DMS153 treated with DMSO at 0.1 percent for 48 hours (cell line): ENCODE measurements around the gene SLC25A47.
"Not testable (repeated sequence)": the region's sequence is repeated elsewhere in the genome, so short reads cannot be mapped to it uniquely, and the experiment has no call there.

Source experiments
- DNase-seq: peaks from one replicate; lab custom pipeline; 2025; ENCODE audit not compliant: unreplicated experiment; lab: John Stamatoyannopoulos, UW

The SLC25A47 gene, protein sequence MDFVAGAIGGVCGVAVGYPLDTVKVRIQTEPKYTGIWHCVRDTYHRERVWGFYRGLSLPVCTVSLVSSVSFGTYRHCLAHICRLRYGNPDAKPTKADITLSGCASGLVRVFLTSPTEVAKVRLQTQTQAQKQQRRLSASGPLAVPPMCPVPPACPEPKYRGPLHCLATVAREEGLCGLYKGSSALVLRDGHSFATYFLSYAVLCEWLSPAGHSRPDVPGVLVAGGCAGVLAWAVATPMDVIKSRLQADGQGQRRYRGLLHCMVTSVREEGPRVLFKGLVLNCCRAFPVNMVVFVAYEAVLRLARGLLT

GRCh38 chr14:100323121-100323941 is at the start of gene SLC25A47:
TSS of gene SLC25A47 (plus strand) at chr14:100323339. CDS start at chr14:100323415, 76 bp downstream.
- no peak for DNase-seq

DNA sequence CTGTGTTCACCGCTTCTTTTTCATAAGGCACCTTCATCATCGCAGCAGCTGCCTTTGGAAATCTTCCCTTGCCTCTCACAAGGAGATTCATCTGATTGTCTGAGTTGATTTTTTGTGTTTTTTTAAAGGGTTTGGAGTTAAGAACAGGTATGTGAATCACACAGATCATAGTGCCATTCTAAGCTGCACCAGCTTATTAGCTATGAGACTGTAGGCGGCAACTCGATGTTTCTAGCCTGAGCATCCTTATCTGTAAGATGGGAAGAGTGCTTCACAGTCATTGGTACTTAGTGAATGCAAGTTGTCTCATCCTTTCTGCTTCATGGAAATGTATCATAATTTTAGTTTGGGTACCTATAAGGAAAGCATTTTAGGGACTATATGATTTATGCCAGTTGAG is 48.9 kb upstream of the SLC25A47 start:
- no peak for DNase-seq

DNA sequence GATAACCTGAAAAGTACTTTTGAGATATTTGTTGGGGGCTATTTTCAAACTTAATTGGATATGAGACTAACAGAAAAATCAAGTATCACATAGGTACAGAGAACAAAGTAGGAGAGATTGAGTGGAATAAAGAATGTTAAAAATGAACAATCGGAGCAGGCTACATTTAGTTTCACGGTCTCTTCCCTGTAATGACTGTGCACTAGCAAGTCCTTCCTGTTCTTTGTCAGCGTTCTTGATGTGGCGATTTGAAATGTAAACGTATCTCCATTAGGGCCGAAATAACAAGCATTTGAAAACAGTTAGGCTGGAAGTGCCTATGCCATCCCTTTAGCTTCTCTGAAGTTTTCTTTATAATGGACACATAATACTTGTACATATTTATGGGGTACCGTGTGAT is 47.9 kb upstream of the SLC25A47 start:
- no peak for DNase-seq

DNA sequence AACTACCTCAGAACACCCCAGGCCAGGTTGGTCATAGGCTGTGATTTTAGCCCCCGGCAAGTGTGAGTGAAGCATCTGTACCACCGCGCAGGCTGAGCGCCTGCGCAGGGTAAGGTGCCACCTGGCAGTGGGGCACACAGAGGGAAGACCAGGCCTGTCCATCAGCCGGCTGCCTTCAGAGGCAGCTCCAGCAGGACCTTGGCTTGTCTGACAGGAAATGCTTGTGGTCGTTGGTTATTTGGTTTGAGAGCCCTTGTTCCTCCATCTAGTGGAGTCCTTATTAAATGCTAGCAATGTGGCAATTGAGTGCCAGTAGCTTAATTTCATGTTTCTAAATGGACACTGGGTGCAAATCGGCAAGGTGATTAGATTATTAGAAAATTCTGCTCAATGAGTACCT is 44.4 kb upstream of the SLC25A47 start:
- no peak for DNase-seq

DNA sequence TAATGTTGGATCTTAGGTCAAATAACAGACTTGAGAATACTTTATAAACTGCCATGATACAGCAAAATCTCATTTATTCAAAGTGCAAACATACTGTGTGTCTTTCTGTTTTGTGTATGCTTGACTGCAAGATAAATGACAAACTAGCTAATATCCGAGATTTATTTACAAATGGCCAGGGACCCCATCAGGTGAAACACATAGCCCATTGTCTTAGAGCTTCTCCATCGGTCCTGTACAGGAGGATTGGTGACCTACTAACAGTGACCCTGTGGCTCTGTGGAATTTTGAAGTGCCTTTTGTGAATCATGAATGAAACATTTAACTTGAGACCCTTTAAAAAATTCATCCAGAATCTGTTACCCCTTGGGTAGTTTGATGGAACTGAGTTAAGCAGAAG is 44.0 kb upstream of the SLC25A47 start:
- DNase-seq: no peak

DNA sequence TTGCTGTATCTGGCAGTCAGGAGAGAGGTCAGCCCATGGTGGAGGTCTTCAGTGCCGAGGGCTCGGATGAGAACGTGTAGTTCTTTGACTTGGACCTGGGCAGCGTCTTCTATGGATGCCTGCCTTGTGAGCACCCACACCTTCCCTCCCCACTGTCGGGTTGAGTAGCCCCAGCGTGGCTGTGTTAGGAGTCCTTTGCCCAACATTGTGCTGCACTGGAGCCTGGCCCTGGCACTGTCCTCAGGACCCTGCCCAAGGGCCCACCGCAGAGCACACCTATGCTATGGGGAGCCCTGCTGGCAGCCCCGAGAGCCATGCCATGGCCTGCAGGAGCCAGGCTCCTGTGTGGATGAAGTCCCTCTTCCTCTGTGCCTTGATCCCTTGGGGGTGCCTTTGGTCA is 43.6 kb upstream of the SLC25A47 start:
- DNase-seq: no peak

DNA sequence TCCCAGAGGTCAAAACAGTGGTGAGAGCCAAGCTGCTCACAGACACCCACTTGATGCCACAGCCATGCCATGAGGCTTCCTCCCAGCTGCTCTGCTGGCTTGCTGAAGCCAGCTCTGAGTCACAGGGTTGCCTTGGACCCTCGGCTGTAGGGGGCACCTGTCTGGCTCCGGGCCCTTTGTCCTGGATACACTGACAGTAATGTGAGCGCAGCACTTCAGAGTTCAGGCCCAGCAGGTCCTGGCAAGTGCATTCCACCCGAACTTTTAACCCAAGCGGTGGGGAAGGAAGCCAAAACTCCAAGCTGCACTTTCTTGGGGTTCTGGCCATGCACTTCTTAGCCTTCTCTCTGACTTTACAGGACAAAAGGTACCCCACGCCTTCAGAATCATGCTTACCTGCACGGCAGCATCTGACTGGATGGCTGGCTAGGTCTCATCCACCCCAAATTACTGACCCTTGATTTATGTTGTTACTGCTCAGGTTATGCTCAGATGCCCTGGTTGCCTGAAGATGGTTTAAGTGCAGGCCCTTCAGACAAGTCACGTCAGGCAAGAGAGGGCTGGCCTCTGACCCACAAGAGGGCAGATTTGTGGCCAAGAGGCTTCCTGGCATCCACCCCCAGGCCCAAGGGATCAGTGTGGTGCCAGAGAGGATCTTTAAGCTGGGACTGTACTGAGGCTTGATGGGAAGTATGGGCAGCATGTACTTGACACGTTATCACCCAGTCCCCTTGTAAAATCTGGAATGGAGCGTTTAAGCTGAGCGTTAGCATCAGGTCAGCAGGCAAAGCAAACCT is 41.7 kb upstream of the SLC25A47 start:
- DNase-seq: no peak

GRCh38 chr14:100282083-100282350 is 41.1 kb upstream of the SLC25A47 start:
- no peak for DNase-seq

DNA sequence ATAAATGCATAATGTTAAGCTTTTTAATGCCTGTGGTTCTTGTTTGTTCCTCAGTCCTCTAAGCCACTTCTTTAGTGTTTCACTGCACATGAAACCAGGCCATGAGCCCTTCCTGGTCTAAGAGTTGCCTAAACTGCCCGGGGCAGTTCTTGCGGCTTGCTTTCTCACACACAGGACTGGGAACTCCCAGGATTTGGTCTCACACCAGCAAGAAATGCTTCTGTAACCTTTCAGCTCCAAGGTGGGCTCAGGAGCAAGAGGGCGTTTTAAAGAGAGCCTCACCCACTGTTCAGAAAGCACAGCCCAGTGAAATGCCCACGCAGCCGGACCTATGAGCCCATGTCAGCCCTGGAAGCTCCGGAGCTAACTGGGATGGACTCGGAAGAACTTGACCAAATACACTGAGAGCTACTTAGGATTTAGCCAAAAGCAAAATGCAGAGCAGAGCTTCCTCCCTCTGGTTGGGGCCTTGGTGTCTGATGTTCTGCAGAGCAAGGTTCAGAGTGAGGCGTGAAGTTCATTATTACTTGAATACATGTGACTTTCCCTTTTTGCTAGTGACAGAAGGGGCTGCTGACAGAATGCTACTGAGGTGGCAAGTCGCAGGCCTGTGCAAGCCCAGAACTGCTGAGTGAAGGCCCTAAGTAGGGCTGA is 40.2 kb upstream of the SLC25A47 start:
- no peak for DNase-seq

DNA sequence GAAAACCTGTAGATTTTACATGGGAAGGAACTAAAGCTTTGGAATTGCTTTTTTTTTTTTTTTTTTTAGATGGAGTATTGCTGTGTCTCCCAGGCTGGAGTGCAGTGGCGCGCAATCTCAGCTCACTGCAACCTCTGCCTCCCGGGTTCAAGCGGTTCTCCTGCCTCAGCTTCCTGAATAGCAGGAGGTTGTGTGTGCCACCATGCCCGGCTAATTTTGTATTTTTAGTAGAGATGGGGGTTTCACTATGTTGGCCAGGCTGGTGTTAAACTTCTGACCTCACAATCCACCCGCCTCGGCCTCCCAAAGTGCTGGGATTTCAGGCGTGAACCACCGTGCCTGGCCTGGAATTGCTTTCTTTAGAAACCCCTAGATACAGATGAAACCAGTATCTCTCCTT is 39.7 kb upstream of the SLC25A47 start:
- DNase-seq: not testable (repeated sequence)

- DNase-seq: no peak
Observed at GRCh38 chr14:100283984-100284881, 38.9 kb upstream of the SLC25A47 start.

DNA sequence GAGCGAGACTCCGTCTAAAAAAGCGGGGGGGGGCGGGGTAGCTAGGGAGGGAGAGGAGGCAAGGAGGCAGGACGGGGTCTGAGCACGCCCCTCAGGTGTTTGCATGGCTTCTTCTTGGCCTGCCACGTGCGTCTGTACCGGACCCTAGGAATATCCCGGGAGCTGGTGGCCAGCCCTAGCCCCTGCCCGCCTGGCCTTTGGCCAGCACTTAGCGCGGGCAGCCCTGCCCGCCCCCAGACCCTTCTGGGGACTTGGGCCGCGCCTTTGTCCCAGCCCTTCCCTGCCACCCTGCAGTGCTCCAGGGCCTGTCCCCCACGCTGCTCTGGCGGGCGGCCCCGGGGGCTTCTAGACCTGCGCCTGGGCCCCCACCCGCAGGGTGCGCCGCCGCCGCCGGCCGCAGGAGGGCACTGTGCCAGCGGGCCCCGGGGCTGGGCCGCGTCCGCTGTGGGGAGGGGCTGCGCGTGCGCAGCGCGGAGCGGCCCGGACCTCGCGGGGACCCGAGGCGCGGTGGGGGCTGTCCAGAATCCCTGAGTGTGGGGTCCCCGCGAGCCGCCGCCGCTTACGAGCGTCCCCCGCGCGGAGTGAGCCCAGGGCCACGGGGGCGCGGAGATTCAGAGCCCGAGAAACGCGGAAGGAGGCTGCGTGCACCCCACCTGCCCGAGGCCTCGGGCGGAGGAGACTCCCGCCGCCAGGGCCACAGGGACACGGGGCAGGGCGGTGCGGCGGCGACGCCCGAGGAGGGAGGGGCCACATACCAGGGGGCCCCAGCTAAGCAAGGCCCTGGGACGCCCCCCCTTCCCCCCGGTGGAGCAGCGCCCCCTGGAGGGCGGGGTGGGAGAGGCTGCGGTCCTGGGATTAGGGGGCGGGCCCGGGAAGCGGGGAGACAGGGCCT is 37.9 kb upstream of the SLC25A47 start:
- no peak for DNase-seq

DNA sequence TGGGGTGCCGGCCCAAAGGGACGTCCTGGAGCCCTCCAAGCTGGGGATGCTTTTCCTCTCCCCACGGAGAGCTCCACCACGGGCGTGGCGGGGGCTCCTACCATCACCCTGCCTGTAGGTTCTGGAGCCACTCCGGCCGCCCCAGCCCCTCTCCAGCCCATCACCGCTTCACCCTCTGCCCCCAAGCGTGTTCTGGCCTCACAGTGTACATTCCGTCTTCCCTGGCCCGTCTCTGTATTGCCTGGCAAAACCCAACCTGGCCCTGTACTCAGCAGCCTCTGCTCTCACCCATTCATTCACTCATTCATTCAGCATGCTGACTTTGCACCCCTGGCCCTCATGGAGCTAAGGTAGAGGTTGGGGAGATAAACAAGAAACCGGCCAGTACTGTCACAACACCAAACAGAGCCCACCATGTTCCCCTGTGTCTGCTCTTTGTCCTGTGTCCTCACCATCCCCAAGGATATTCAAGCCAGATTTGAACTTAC is 37.2 kb upstream of the SLC25A47 start:
- no peak for DNase-seq

- DNase-seq: no peak
Observed at GRCh38 chr14:100286484-100287191, 36.5 kb upstream of the SLC25A47 start.

GRCh38 chr14:100287202-100287997 is 35.7 kb upstream of the SLC25A47 start:
- no peak for DNase-seq

DNA sequence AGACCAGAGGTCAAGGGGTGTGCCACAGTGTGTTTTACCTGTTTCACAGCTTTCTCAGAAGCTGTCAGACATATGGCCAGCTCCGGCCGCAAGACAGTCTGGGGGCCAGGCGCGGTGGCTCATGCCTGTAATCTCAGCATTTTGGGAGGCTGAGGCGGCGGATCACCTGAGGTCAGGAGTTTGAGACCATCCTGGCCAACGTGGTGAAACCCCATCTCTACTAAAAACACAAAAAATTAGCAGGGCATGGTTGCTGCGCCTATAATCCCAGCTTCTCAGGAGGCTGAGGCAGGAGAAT is 35.2 kb upstream of the SLC25A47 start:
- not testable (repeated sequence) for DNase-seq

GRCh38 chr14:100288382-100289185 is 34.6 kb upstream of the SLC25A47 start:
- no peak for DNase-seq
